Mesothelial cell of epicardium (in vitro differentiated cells): Measurements from ENCODE around the gene URB1. TPM values are rescaled to one million over a fixed set of nuclear protein-coding genes. Genes with fewer than 3 reads are reported as not detected.

ENCODE experiments used
- DNase-seq, 2 experiments: peaks; one replicate each; pipeline ENCODE4 v3.0.0; 2021; ENCODE audit warnings: low spot score in 2 of 2; ENCODE audit not compliant: unreplicated experiment in 2 of 2
- H3K27ac Mint-ChIP-seq: 2 replicates; pipeline ENCODE4 v1.8.0; 2021; ENCODE audit warnings: mixed read lengths
- H3K27me3 Mint-ChIP-seq: 2 replicates; pipeline ENCODE4 v1.8.0; 2021; ENCODE audit warnings: low read depth, mixed read lengths
- H3K36me3 Mint-ChIP-seq: 2 replicates; pipeline ENCODE4 v1.8.0; 2021; ENCODE audit warnings: mixed read lengths
- H3K4me1 Mint-ChIP-seq: 2 replicates; pipeline ENCODE4 v1.8.0; 2021; ENCODE audit warnings: mixed read lengths
- H3K4me3 Mint-ChIP-seq: 2 replicates; pipeline ENCODE4 v1.8.0; 2021; ENCODE audit warnings: mild to moderate bottlenecking, moderate library complexity, mixed read lengths
- H3K9me3 Mint-ChIP-seq: 2 replicates; pipeline ENCODE4 v1.8.0; 2021; ENCODE audit warnings: mixed read lengths
- CTCF ChIP-seq: fragments of 200-600 bp; sonication (generic); IDR thresholded peaks from one replicate; pipeline ENCODE4 v1.5.0; 2021; ENCODE audit warnings: antibody characterized with exemption; ENCODE audit not compliant: unreplicated experiment
- total RNA-seq: library from RNA; stranded (reverse); gene quantifications from 3 replicates; pipeline ENCODE4 v1.2.1, GENCODE V29; 2021

Gene URB1
- total RNA-seq, 1 donor from 2014 or later, result 21.8 TPM

- Mint-ChIP-seq H3K36me3 (peaks cover 10% of the 10 kb centered on the region), H3K27ac (no peak overlapping the region), H3K27me3 (peaks cover 4% of the 10 kb centered on the region), H3K9me3 (peaks cover 5% of the 10 kb centered on the region), H3K4me3 (no peak overlapping the region), H3K4me1 (peaks cover 10% of the 10 kb centered on the region)
- no peak for DNase-seq
- TF ChIP-seq CTCF, result no peak
Measured at GRCh38 chr21:32389337-32390015, 3.3 kb downstream of the URB1 start.

- H3K4me3 Mint-ChIP-seq, result no peak overlapping the region
- DNase-seq, result no peak
- peaks cover 10% of the 10 kb centered on the region for H3K4me1 Mint-ChIP-seq
- TF ChIP-seq CTCF, result no peak
- peaks cover 18% of the 10 kb centered on the region for H3K36me3 Mint-ChIP-seq
- no peak overlapping the region for H3K27ac Mint-ChIP-seq
- no peaks in the 10 kb centered on the region for H3K27me3 Mint-ChIP-seq
- H3K9me3 Mint-ChIP-seq, result no peaks in the 10 kb centered on the region
Measured at GRCh38 chr21:32388306-32388705, 4.5 kb downstream of the URB1 start.

- Mint-ChIP-seq H3K4me3 (no peak overlapping the region), H3K36me3 (peaks cover 21% of the 10 kb centered on the region), H3K27ac (no peak overlapping the region), H3K9me3 (no peaks in the 10 kb centered on the region), H3K27me3 (no peaks in the 10 kb centered on the region), H3K4me1 (peaks cover 7% of the 10 kb centered on the region)
- TF ChIP-seq CTCF, result no peak
- no peak for DNase-seq
Measured at GRCh38 chr21:32387151-32387550, 5.7 kb downstream of the URB1 start.

GRCh38 chr21:32386195-32386870 is 6.5 kb downstream of the URB1 start:
- H3K27me3 Mint-ChIP-seq, result no peaks in the 10 kb centered on the region
- no peak overlapping the region for H3K27ac Mint-ChIP-seq
- DNase-seq, result no peak
- H3K4me3 Mint-ChIP-seq, result no peak overlapping the region
- peaks cover under 1% of the 10 kb centered on the region for H3K4me1 Mint-ChIP-seq
- no peak for TF ChIP-seq CTCF
- peaks cover 19% of the 10 kb centered on the region for H3K36me3 Mint-ChIP-seq
- no peaks in the 10 kb centered on the region for H3K9me3 Mint-ChIP-seq

GRCh38 chr21:32383812-32384211 is 9.0 kb downstream of the URB1 start:
- H3K36me3 Mint-ChIP-seq, result peaks cover 26% of the 10 kb centered on the region
- H3K9me3 Mint-ChIP-seq, result no peaks in the 10 kb centered on the region
- DNase-seq, result no peak
- no peaks in the 10 kb centered on the region for H3K4me1 Mint-ChIP-seq
- no peaks in the 10 kb centered on the region for H3K27me3 Mint-ChIP-seq
- no peak overlapping the region for H3K4me3 Mint-ChIP-seq
- TF ChIP-seq CTCF, result no peak
- no peak overlapping the region for H3K27ac Mint-ChIP-seq
